Measurements from ENCODE around the gene FAM210A.
A peak's percentile ranks its signal among the peaks of the same experiment; 100 is the strongest.
"Not testable (repeated sequence)": the region's sequence is repeated elsewhere in the genome, so short reads cannot be mapped to it uniquely, and the experiment has no call there.

The FAM210A gene

DNA sequence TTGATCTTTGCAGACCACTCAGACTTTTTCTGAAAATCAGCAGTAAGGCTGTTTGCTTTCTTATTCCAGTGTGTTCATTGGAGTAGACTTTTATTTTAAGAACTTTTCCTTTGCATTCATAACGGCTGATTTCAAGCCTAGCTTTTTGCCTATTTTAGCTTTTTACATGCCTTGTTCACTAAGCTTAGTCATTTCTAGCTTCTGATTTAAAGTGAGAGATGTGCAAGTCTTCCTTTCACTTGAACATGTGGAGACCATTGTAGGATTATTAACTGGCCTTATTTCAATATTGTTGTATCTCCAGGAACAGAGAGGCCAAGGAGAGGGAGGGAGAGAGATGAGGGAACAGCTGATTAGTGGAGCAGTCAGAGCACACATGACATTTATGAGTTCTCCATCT is 32.3 kb upstream of the FAM210A start:
- Histone ChIP-seq H3K4me1 (ENCODE audit: low read length) (peaks cover 13% of the 10 kb centered on the region), H3K9ac (ENCODE audit: low read length) (no peak overlapping the region), H3K9me3 (ENCODE audit: insufficient read depth, low read length) (no peaks in the 10 kb centered on the region), H2AFZ (ENCODE audit: low read depth, low read length) (no peak overlapping the region), H3K4me3 (ENCODE audit: low read length) (no peak overlapping the region), H3K27ac (ENCODE audit: low read length) (no peak overlapping the region), H3K36me3 (replicated peaks; ENCODE audit: low read depth, low read length) (peaks cover 78% of the 10 kb centered on the region), H3K4me2 (ENCODE audit: low read length) (peak overlapping the region; percentile 21; the same call in 1 of the 2 replicates), H3K79me2 (ENCODE audit: low read length) (no peaks in the 10 kb centered on the region), H4K20me1 (ENCODE audit: insufficient read depth, low read length) (no peaks in the 10 kb centered on the region), H3K27me3 (ENCODE audit: low read depth, low read length) (no peaks in the 10 kb centered on the region)
- TF ChIP-seq EZH2phosphoT487 (IDR thresholded peaks at IDR 0.05; ENCODE audit: low read depth) = no peak
- TF ChIP-seq CTCF (IDR thresholded peaks at IDR 0.05; ENCODE audit: low read depth, low read length) = no peak

- no peaks in the 10 kb centered on the region for H4K20me1 ChIP-seq (ENCODE audit: insufficient read depth, low read length)
- H3K4me3 ChIP-seq (ENCODE audit: low read length) = no peak overlapping the region
- no peak overlapping the region for H2AFZ ChIP-seq (ENCODE audit: low read depth, low read length)
- H3K79me2 ChIP-seq (ENCODE audit: low read length) = no peaks in the 10 kb centered on the region
- no peak for TF ChIP-seq EZH2phosphoT487 (IDR thresholded peaks at IDR 0.05; ENCODE audit: low read depth)
- TF ChIP-seq CTCF (IDR thresholded peaks at IDR 0.05; ENCODE audit: low read depth, low read length) = no peak
- no peaks in the 10 kb centered on the region for H3K9me3 ChIP-seq (ENCODE audit: insufficient read depth, low read length)
- H3K4me2 ChIP-seq (ENCODE audit: low read length) = no peak overlapping the region
- no peak overlapping the region for H3K9ac ChIP-seq (ENCODE audit: low read length)
- H3K27me3 ChIP-seq (ENCODE audit: low read depth, low read length) = no peaks in the 10 kb centered on the region
- peaks cover 13% of the 10 kb centered on the region for H3K4me1 ChIP-seq (ENCODE audit: low read length)
- H3K27ac ChIP-seq (ENCODE audit: low read length) = no peak overlapping the region
- peaks cover 66% of the 10 kb centered on the region for H3K36me3 ChIP-seq (replicated peaks; ENCODE audit: low read depth, low read length)
Observed at GRCh38 chr18:13756671-13757070, 30.3 kb upstream of the FAM210A start.

DNA sequence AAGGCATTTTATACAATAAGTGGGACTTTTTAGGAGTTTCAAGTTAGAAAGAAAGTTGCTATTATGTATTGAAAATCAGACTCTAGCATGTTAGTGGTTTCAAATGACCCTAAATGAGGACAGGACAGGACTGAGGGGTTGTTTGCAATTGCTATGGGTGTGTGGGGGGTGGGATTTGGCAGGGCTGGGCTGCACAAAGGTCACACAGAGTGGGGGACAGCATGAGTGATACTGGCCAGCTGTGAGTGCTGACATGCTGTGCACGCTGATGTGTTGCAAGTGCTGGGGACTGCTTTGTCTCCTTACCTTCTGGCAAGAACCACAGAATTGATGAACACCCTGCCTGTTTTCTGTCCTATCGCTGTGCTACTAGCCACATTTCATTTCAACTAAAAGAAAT is 29.9 kb upstream of the FAM210A start:
- TF ChIP-seq CTCF (IDR thresholded peaks at IDR 0.05; ENCODE audit: low read depth, low read length) = no peak
- no peak for TF ChIP-seq EZH2phosphoT487 (IDR thresholded peaks at IDR 0.05; ENCODE audit: low read depth)
- Histone ChIP-seq H3K27ac (ENCODE audit: low read length) (no peak overlapping the region), H3K4me1 (ENCODE audit: low read length) (peaks cover 13% of the 10 kb centered on the region), H2AFZ (ENCODE audit: low read depth, low read length) (no peak overlapping the region), H3K4me3 (ENCODE audit: low read length) (no peak overlapping the region), H4K20me1 (ENCODE audit: insufficient read depth, low read length) (no peaks in the 10 kb centered on the region), H3K27me3 (ENCODE audit: low read depth, low read length) (no peaks in the 10 kb centered on the region), H3K4me2 (ENCODE audit: low read length) (no peak overlapping the region), H3K9me3 (ENCODE audit: insufficient read depth, low read length) (no peaks in the 10 kb centered on the region), H3K79me2 (ENCODE audit: low read length) (no peaks in the 10 kb centered on the region), H3K9ac (ENCODE audit: low read length) (no peak overlapping the region), H3K36me3 (replicated peaks; ENCODE audit: low read depth, low read length) (peaks cover 66% of the 10 kb centered on the region)

DNA sequence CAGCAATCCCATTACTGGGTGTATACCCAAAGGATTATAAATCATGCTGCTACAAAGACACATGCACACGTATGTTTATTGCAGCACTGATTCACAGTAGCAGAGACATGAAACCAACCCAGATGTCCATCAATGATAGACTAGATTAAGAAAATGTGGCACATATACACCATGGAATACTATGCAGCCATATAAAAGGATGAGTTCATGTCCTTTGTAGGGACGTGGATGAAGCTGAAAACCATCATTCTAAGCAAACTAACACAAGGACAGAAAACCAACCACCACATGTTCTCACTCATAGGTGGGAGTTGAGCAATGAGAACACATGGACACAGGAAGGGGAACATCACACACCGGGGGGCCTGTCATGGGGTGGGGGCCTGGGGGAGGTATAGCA is 25.2 kb upstream of the FAM210A start:
- H3K9me3 ChIP-seq (ENCODE audit: insufficient read depth, low read length); H3K27ac ChIP-seq (ENCODE audit: low read length): not testable (repeated sequence)
- peaks cover 66% of the 10 kb centered on the region for H3K36me3 ChIP-seq (replicated peaks; ENCODE audit: low read depth, low read length)

GRCh38 chr18:13746633-13747032 is 20.3 kb upstream of the FAM210A start:
- Histone ChIP-seq H4K20me1 (ENCODE audit: insufficient read depth, low read length) (0 out of 2 replicates have a peak, but pooled peaks cover 3% of the 10 kb centered on the region), H3K36me3 (replicated peaks; ENCODE audit: low read depth, low read length) (peaks cover 56% of the 10 kb centered on the region), H3K79me2 (ENCODE audit: low read length) (no peaks in the 10 kb centered on the region), H3K4me3 (ENCODE audit: low read length) (no peak overlapping the region), H2AFZ (ENCODE audit: low read depth, low read length) (no peak overlapping the region), H3K9ac (ENCODE audit: low read length) (no peak overlapping the region), H3K27me3 (ENCODE audit: low read depth, low read length) (no peaks in the 10 kb centered on the region), H3K27ac (ENCODE audit: low read length) (no peak overlapping the region), H3K4me2 (ENCODE audit: low read length) (no peak overlapping the region), H3K4me1 (ENCODE audit: low read length) (no peaks in the 10 kb centered on the region), H3K9me3 (ENCODE audit: insufficient read depth, low read length) (no peaks in the 10 kb centered on the region)
- TF ChIP-seq CTCF (IDR thresholded peaks at IDR 0.05; ENCODE audit: low read depth, low read length) = no peak
- no peak for TF ChIP-seq EZH2phosphoT487 (IDR thresholded peaks at IDR 0.05; ENCODE audit: low read depth)

More for the DNA sequence above, 25.2 kb upstream of the FAM210A start:
- H3K4me2 ChIP-seq (ENCODE audit: low read length); H3K79me2 ChIP-seq (ENCODE audit: low read length); H3K27me3 ChIP-seq (ENCODE audit: low read depth, low read length); H3K4me1 ChIP-seq (ENCODE audit: low read length); H4K20me1 ChIP-seq (ENCODE audit: insufficient read depth, low read length); H3K4me3 ChIP-seq (ENCODE audit: low read length); H2AFZ ChIP-seq (ENCODE audit: low read depth, low read length); H3K9ac ChIP-seq (ENCODE audit: low read length): not testable (repeated sequence)

Data from OCI-LY3 (cell line).